HG03565 (cell line): ENCODE results near the gene ABCA10.
"Not testable (repeated sequence)": the region's sequence is repeated elsewhere in the genome, so short reads cannot be mapped to it uniquely, and the experiment has no call there.

Experiments used
- ATAC-seq: cut with Tn5 transposase; IDR thresholded peaks from one replicate; pipeline ENCODE4 v1.9.1; 2021; ENCODE audit warnings: mild to moderate bottlenecking, moderate library complexity; ENCODE audit not compliant: unreplicated experiment

ABCA10 gene

GRCh38 chr17:69228576-69228975 is at the start of gene ABCA10:
ABCA10 (minus strand) TSS chr17:69228824; CDS start chr17:69225358, 3,466 bp downstream.
- no peak for ATAC-seq

GRCh38 chr17:69276279-69276678 is 47.7 kb upstream of the ABCA10 start:
- ATAC-seq = not testable (repeated sequence)

GRCh38 chr17:69275751-69276150 is 47.1 kb upstream of the ABCA10 start:
- ATAC-seq = no peak

GRCh38 chr17:69271023-69271422 is 42.4 kb upstream of the ABCA10 start:
- ATAC-seq = no peak

- no peak for ATAC-seq
Measured at GRCh38 chr17:69269131-69269998, 40.7 kb upstream of the ABCA10 start.

GRCh38 chr17:69268543-69269014 is 40.0 kb upstream of the ABCA10 start:
- no peak for ATAC-seq

- no peak for ATAC-seq
Measured at GRCh38 chr17:69267219-69267618, 38.6 kb upstream of the ABCA10 start.

GRCh38 chr17:69265873-69266272 is 37.2 kb upstream of the ABCA10 start:
- no peak for ATAC-seq

GRCh38 chr17:69254187-69254586 is 25.6 kb upstream of the ABCA10 start:
- no peak for ATAC-seq

- no peak for ATAC-seq
Measured at GRCh38 chr17:69250641-69251040, 22.0 kb upstream of the ABCA10 start.

GRCh38 chr17:69246726-69247375 is 18.2 kb upstream of the ABCA10 start:
- peak; percentile 54 for ATAC-seq

- ATAC-seq = no peak
Measured at GRCh38 chr17:69246202-69246601, 17.6 kb upstream of the ABCA10 start.

- ATAC-seq = no peak
Measured at GRCh38 chr17:69245617-69246016, 17.0 kb upstream of the ABCA10 start.

- no peak for ATAC-seq
Measured at GRCh38 chr17:69239611-69240600, 11.3 kb upstream of the ABCA10 start.

- no peak for ATAC-seq
Measured at GRCh38 chr17:69236946-69237345, 8.3 kb upstream of the ABCA10 start.

GRCh38 chr17:69236464-69236863 is 7.8 kb upstream of the ABCA10 start:
- ATAC-seq = no peak

- ATAC-seq = peak; percentile 83
Measured at GRCh38 chr17:69235338-69236058, 6.9 kb upstream of the ABCA10 start.

GRCh38 chr17:69232650-69233049 is 4.0 kb upstream of the ABCA10 start:
- no peak for ATAC-seq

- ATAC-seq = no peak
Measured at GRCh38 chr17:69231521-69231920, 2.9 kb upstream of the ABCA10 start.

GRCh38 chr17:69230939-69231338 is 2.3 kb upstream of the ABCA10 start:
- no peak for ATAC-seq
